GM12878 (cell line): ENCODE results near the gene HSCB. TPM values are rescaled to one million over a fixed set of nuclear protein-coding genes. Genes with fewer than 3 reads are reported as not detected.
"Not testable (repeated sequence)": the region's sequence is repeated elsewhere in the genome, so short reads cannot be mapped to it uniquely, and the experiment has no call there.

Experiments
- ATAC-seq: fragments of 200-7000 bp; cut with Tn5 transposase; 3 replicates; pipeline ENCODE4 v1.9.1; 2020; ENCODE audit warnings: mild to moderate bottlenecking, moderate library complexity
- BruUV-seq: library from RNA; stranded (reverse); fragments of 400-500 nt; replicated peaks from 2 replicates; lab custom pipeline; 2021; lab: Mats Ljungman, UMichigan
- CTCF ChIA-PET: fragments of 300-600 bp; sonication (Branson Sonifier 250); formaldehyde crosslinking; extraction: SDS; loops from one replicate; lab custom pipeline; 2021; ENCODE audit warnings: inconsistent platforms; lab: Yijun Ruan, JAX
- POLR2A ChIA-PET: fragments of 350-600 bp; formaldehyde crosslinking; extraction: SDS; loops from one replicate; lab custom pipeline; 2021; ENCODE audit warnings: inconsistent platforms; lab: Charles Lee
- RAD21 ChIA-PET: fragments of 300-600 bp; sonication (Branson Sonifier 250); formaldehyde crosslinking; loops from one replicate; lab custom pipeline; 2023; ENCODE audit warnings: antibody characterized with exemption; ENCODE audit not compliant: unreplicated experiment; lab: Charles Lee
- SMC1A ChIA-PET: fragments of 300-600 bp; sonication (Branson Sonifier 250); formaldehyde crosslinking; loops from one replicate; lab custom pipeline; 2023; ENCODE audit not compliant: unreplicated experiment, uncharacterized antibody; lab: Charles Lee
- DNase-seq: peaks from one replicate; pipeline ENCODE4 v3.0.0-alpha.2; 2011; ENCODE audit warnings: low read depth, low spot score
- FAIRE-seq: peaks from 3 replicates; lab custom pipeline; 2011; peaks lifted over from hg19 to GRCh38; lab: Jason Lieb, UNC
- H2AFZ ChIP-seq: 2 replicates; pipeline ENCODE4 v1.6.0; 2011; ENCODE audit warnings: low read depth, low read length, control low read depth; ENCODE audit not compliant: control insufficient read depth
- H3K27ac ChIP-seq: 2 replicates; pipeline ENCODE4 v1.5.1; 2011; ENCODE audit warnings: control low read depth; ENCODE audit not compliant: control insufficient read depth, insufficient read depth
- H3K27me3 ChIP-seq, 2 experiments: replicated peaks in 1 of 2; 2 replicates each; pipeline versions ENCODE4 v1.6.0 to v1.6.1; 2011; ENCODE audit warnings: low read length in 1 of 2; ENCODE audit not compliant: control insufficient read depth in 2 of 2, insufficient read depth in 2 of 2
- H3K36me3 ChIP-seq, 2 experiments: 2 replicates each; pipeline ENCODE4 v1.5.1; 2011; ENCODE audit warnings: low read length in 1 of 2; ENCODE audit not compliant: control insufficient read depth in 2 of 2, insufficient read depth in 2 of 2
- H3K4me1 ChIP-seq: 2 replicates; pipeline ENCODE4 v1.6.1; 2011; ENCODE audit warnings: mild to moderate bottlenecking, low read length, moderate library complexity, mixed read lengths; ENCODE audit not compliant: control insufficient read depth, insufficient read depth
- H3K4me2 ChIP-seq: 2 replicates; pipeline ENCODE4 v1.6.0; 2011; ENCODE audit warnings: control low read depth; ENCODE audit not compliant: control insufficient read depth, insufficient read depth
- H3K4me3 ChIP-seq: fragments of 200-600 bp; sonication (generic); 2 replicates; pipeline ENCODE4 v1.5.1; 2016
- H3K79me2 ChIP-seq: 2 replicates; pipeline ENCODE4 v1.6.0; 2011; ENCODE audit warnings: low read length; ENCODE audit not compliant: control insufficient read depth, insufficient read depth
- H3K9ac ChIP-seq: 2 replicates; pipeline ENCODE4 v1.8.0; 2011; ENCODE audit warnings: low read length, control low read depth, mixed read lengths; ENCODE audit not compliant: control insufficient read depth, insufficient read depth
- H3K9me3 ChIP-seq: replicated peaks from 3 replicates; pipeline ENCODE4 v1.5.1; 2011; ENCODE audit warnings: mild to moderate bottlenecking, low read length; ENCODE audit not compliant: control insufficient read depth, insufficient read depth
- H4K20me1 ChIP-seq: 2 replicates; pipeline ENCODE4 v1.6.0; 2011; ENCODE audit not compliant: control insufficient read depth, insufficient read depth
- FOS ChIP-seq: IDR thresholded peaks from 3 replicates; pipeline ENCODE4 v1.6.1; 2011; ENCODE audit warnings: borderline replicate concordance; ENCODE audit not compliant: insufficient read length; ENCODE audit errors: extremely low read depth
- HDGF ChIP-seq: fragments of 450-650 bp; IDR thresholded peaks from 2 replicates; pipeline ENCODE4 v1.6.1; 2016; ENCODE audit warnings: antibody characterized with exemption
- NFIC ChIP-seq: IDR thresholded peaks from 2 replicates; pipeline ENCODE4 v1.6.1; 2012; ENCODE audit warnings: low read depth, mild to moderate bottlenecking, inconsistent platforms, low read length, moderate library complexity
- NFXL1 ChIP-seq: fragments of 450-650 bp; IDR thresholded peaks from 2 replicates; pipeline ENCODE4 v1.6.1; 2017; ENCODE audit warnings: antibody characterized with exemption, mild to moderate bottlenecking, borderline replicate concordance
- SIX5 ChIP-seq: IDR thresholded peaks from 2 replicates; pipeline ENCODE4 v1.6.1; 2011; ENCODE audit warnings: mild to moderate bottlenecking, low read depth, low read length, moderate library complexity; ENCODE audit not compliant: severe bottlenecking
- SMC3 ChIP-seq: IDR thresholded peaks from 2 replicates; pipeline ENCODE4 v1.6.1; 2011; ENCODE audit warnings: low read length, improper control_type of control experiment, borderline replicate concordance
- SREBF2 ChIP-seq: IDR thresholded peaks from 2 replicates; pipeline ENCODE4 v1.6.1; 2012; ENCODE audit warnings: mild to moderate bottlenecking, low read length
- TCF7 ChIP-seq: IDR thresholded peaks from 2 replicates; pipeline ENCODE4 v1.6.1; 2014; ENCODE audit warnings: antibody characterized with exemption, borderline replicate concordance
- YBX1 ChIP-seq: fragments of 450-650 bp; IDR thresholded peaks from 2 replicates; pipeline ENCODE4 v1.6.1; 2016; ENCODE audit warnings: antibody characterized with exemption
- ZZZ3 ChIP-seq: IDR thresholded peaks from 2 replicates; pipeline ENCODE4 v1.6.1; 2011; ENCODE audit warnings: low read depth; ENCODE audit not compliant: control insufficient read depth, insufficient read length
- WGBS: methylation state at CpG from one replicate; pipeline ENCODE4 v1.1.6; 2016; ENCODE audit warnings: low lambda C conversion rate; ENCODE audit not compliant: insufficient replicate concordance, insufficient coverage; ENCODE audit errors: missing lambda C conversion rate; 5-methylcytosine and 5-hydroxymethylcytosine counted together
- in situ Hi-C: fragments of 300-500 bp; cut with MboI; formaldehyde crosslinking; loops from 9 replicates; pipeline ENCODE4 v1.14.3; 2018; ENCODE audit warnings: mixed read lengths
- intact Hi-C: fragments of 100-400 bp; cut with micrococcal nuclease; formaldehyde crosslinking; loops from one replicate; pipeline ENCODE4 v1.14.2; 2022; ENCODE audit not compliant: unreplicated experiment
- polyA plus RNA-seq, 11 experiments: library from polyadenylated mRNA; depleted of rRNA in 4 of 11; unstranded in 6 of 11; stranded (reverse) in 5 of 11; fragments of >200 nt; fragmentation: Nextera tagmentation in 4 of 11; fragmentation: Illumina TruSeq in 1 of 11; extraction: Ambion mirVana in 4 of 11; extraction: Trizol in 1 of 11; gene quantifications; 1 replicate in 1 of 11; 2 replicates in 10 of 11; pipeline versions ENCODE4 v1.2.1 to v1.2.3, GENCODE V29; 2011 to 2016; ENCODE audit warnings: inconsistent platforms in 2 of 11, missing spikeins in 2 of 11, low read depth in 1 of 11
- total RNA-seq, 4 experiments: library from RNA; depleted of rRNA in 3 of 4; stranded (reverse); fragments of >200 nt in 3 of 4; fragmentation: Illumina TruSeq in 1 of 4; extraction: Trizol in 1 of 4; gene quantifications; 2 replicates each; pipeline versions ENCODE4 v1.2.1 to v1.2.3, GENCODE V29; 2013 to 2021
- TF ChIP-seq, protein P1 (sequence below): fragments of 450-650 bp; IDR thresholded peaks from 2 replicates; pipeline ENCODE4 v1.6.1; 2017; ENCODE audit warnings: borderline replicate concordance
- TF ChIP-seq, protein P2 (sequence below): fragments of 450-650 bp; conservative IDR thresholded peaks from 2 replicates; pipeline ENCODE4 v1.6.1; 2017; ENCODE audit warnings: mild to moderate bottlenecking, moderate library complexity

HSCB gene
- total and polyA plus RNA-seq, 10 of the 15 experiments (the other 5 are each of a cell fraction or from before 2014, with no cell fraction given) = 10.6 to 28.4 (median 20.8) TPM

DNA sequence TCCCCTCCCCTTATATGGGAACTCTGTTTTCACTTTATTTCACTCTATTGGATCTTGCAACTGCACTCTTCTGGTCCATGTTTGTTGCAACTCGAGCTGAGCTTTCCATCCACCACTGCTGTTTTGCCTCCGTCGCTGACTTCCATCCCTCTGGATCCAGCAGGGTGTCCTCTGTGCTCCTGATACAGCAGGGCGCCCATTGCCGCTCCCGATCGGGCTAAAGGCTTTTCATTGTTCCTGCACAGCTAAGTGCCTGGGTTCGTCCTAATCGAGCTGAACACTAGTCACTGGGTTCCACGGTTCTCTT, 19.6 kb downstream of the HSCB start:
- in situ Hi-C loops (no loop called here), intact Hi-C loops (no loop called here)
- H3K4me3 ChIP-seq = no peak overlapping the region
- no peaks in the 10 kb centered on the region for H3K79me2 ChIP-seq
- no peak overlapping the region for H3K9ac ChIP-seq
- RAD21 ChIA-PET = interaction anchor here (1.2 to 2.2 kb wide), 4 partner anchors 12 to 31 kb away, joined by 3 to 22 read pairs (median 4); partner anchors contain the start of gene CCDC117
- H3K27me3 ChIP-seq = no peaks in the 10 kb centered on the region
- SMC1A ChIA-PET = interaction anchor here (0.9 to 4.7 kb wide), 11 partner anchors 11 to 161 kb away, joined by 3 to 22 read pairs (median 6); partner anchors contain the start of genes CCDC117, CHEK2 and HSCB
- no TSS peak for BruUV-seq
- DNase-seq (no peak), ATAC-seq (no peak), FAIRE-seq (no peak)
- no peaks in the 10 kb centered on the region for H3K9me3 ChIP-seq
- POLR2A ChIA-PET = interaction anchor here (0.7 to 3.2 kb wide), 3 partner anchors 11 to 40 kb away, joined by 6 to 21 read pairs (median 9); partner anchors contain the start of gene CCDC117
- no peak overlapping the region for H2AFZ ChIP-seq
- no peak overlapping the region for H3K4me2 ChIP-seq
- H3K4me1 ChIP-seq = peaks cover 8% of the 10 kb centered on the region
- WGBS = 95% methylated on average over 10 of the region's 10 CpGs
- no peak for TF ChIP-seq NFIC
- TF ChIP-seq YBX1 = no peak
- TF ChIP-seq ZZZ3 = no peak
- no peak for TF ChIP-seq SIX5
- no peak for TF ChIP-seq TCF7
- no peak for TF ChIP-seq FOS
- TF ChIP-seq NFXL1 = no peak
- TF ChIP-seq SMC3 = no peak
- TF ChIP-seq HDGF = no peak
- TF ChIP-seq, protein P1, sequence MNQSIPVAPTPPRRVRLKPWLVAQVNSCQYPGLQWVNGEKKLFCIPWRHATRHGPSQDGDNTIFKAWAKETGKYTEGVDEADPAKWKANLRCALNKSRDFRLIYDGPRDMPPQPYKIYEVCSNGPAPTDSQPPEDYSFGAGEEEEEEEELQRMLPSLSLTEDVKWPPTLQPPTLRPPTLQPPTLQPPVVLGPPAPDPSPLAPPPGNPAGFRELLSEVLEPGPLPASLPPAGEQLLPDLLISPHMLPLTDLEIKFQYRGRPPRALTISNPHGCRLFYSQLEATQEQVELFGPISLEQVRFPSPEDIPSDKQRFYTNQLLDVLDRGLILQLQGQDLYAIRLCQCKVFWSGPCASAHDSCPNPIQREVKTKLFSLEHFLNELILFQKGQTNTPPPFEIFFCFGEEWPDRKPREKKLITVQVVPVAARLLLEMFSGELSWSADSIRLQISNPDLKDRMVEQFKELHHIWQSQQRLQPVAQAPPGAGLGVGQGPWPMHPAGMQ = no peak
- TF ChIP-seq, protein P2, sequence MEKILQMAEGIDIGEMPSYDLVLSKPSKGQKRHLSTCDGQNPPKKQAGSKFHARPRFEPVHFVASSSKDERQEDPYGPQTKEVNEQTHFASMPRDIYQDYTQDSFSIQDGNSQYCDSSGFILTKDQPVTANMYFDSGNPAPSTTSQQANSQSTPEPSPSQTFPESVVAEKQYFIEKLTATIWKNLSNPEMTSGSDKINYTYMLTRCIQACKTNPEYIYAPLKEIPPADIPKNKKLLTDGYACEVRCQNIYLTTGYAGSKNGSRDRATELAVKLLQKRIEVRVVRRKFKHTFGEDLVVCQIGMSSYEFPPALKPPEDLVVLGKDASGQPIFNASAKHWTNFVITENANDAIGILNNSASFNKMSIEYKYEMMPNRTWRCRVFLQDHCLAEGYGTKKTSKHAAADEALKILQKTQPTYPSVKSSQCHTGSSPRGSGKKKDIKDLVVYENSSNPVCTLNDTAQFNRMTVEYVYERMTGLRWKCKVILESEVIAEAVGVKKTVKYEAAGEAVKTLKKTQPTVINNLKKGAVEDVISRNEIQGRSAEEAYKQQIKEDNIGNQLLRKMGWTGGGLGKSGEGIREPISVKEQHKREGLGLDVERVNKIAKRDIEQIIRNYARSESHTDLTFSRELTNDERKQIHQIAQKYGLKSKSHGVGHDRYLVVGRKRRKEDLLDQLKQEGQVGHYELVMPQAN = no peak
- no peak for TF ChIP-seq SREBF2
- CTCF ChIA-PET = interaction anchor here (0.6 to 2.3 kb wide), 6 partner anchors 12 to 318 kb away, joined by 3 to 6 read pairs (median 4); no protein-coding TSS in a partner anchor
- H3K27ac ChIP-seq = no peak overlapping the region
- H4K20me1 ChIP-seq = no peaks in the 10 kb centered on the region
- no peaks in the 10 kb centered on the region for H3K36me3 ChIP-seq

- H3K4me2 ChIP-seq, H3K27me3 ChIP-seq, H3K4me1 ChIP-seq, H3K27ac ChIP-seq, H3K9ac ChIP-seq, H3K4me3 ChIP-seq, POLR2A ChIA-PET, intact Hi-C loops, H4K20me1 ChIP-seq, FAIRE-seq, H3K36me3 ChIP-seq, BruUV-seq, DNase-seq, in situ Hi-C loops, ATAC-seq, H3K79me2 ChIP-seq, H3K9me3 ChIP-seq, H2AFZ ChIP-seq: not testable (repeated sequence)
- RAD21 ChIA-PET = interaction anchor here (2.2 kb wide), 1 partner anchor 11 kb away, joined by 22 read pairs; the partner anchor contains the start of gene CCDC117
- SMC1A ChIA-PET = interaction anchor here (1.1 to 4.7 kb wide), 3 partner anchors 11 to 25 kb away, joined by 3 to 22 read pairs (median 4); partner anchors contain the start of gene CCDC117
- 92% methylated on average over 4 of the region's 4 CpGs for WGBS
- CTCF ChIA-PET = interaction anchor here (1.2 to 2.3 kb wide), 3 partner anchors 11 to 67 kb away, joined by 4 to 6 read pairs (median 6); no protein-coding TSS in a partner anchor
These were observed 20.2 kb downstream of the HSCB start for GRCh38 chr22:28762000-28762399.
